Endothelial cell of umbilical vein (primary cell): ENCODE results near the gene GRIK1. TPM values are rescaled to one million over a fixed set of nuclear protein-coding genes. Genes with fewer than 3 reads are reported as not detected.
A peak's percentile ranks its signal among the peaks of the same experiment; 100 is the strongest.

Experiments used
- BruUV-seq: library from RNA; stranded (reverse); fragments of 400-500 nt; replicated peaks from 2 replicates; lab custom pipeline; 2021; lab: Mats Ljungman, UMichigan
- CTCF ChIA-PET: fragments of 300-600, 350-600 bp; sonication (Branson Sonifier 250); formaldehyde crosslinking; loops from one replicate; lab custom pipeline; 2021; ENCODE audit warnings: antibody characterized with exemption, inconsistent platforms; lab: Charles Lee
- POLR2A ChIA-PET: fragments of 300-600, 350-600 bp; sonication (Branson Sonifier 250); formaldehyde crosslinking; loops from one replicate; lab custom pipeline; 2021; ENCODE audit warnings: antibody characterized with exemption, inconsistent platforms; lab: Charles Lee
- DNase-seq: peaks from one replicate; pipeline ENCODE4 v3.0.0-alpha.2; 2011; ENCODE audit warnings: low read depth, low spot score
- FAIRE-seq: peaks from 2 replicates; lab custom pipeline; 2011; peaks lifted over from hg19 to GRCh38; lab: Jason Lieb, UNC
- H2AFZ ChIP-seq: 2 replicates; pipeline ENCODE4 v1.6.0; 2012; ENCODE audit warnings: low read depth, low read length, control low read depth, inconsistent platforms
- H3K27ac ChIP-seq: 2 replicates; pipeline ENCODE4 v1.5.1; 2011; ENCODE audit warnings: low read depth, mild to moderate bottlenecking, control low read depth, low read length, moderate library complexity; ENCODE audit not compliant: insufficient read depth
- H3K27me3 ChIP-seq, 2 experiments: 2 replicates each; pipeline versions ENCODE4 v1.6.0 to v1.6.1; 2011; ENCODE audit warnings: low read length in 2 of 2, mixed read lengths in 1 of 2; ENCODE audit not compliant: control insufficient read depth in 2 of 2, insufficient read depth in 2 of 2
- H3K36me3 ChIP-seq, 2 experiments: 2 replicates in 1 of 2; 3 replicates in 1 of 2; pipeline ENCODE4 v1.5.1; 2011; ENCODE audit warnings: low read length in 2 of 2, mild to moderate bottlenecking in 1 of 2, moderate library complexity in 1 of 2; ENCODE audit not compliant: control insufficient read depth in 2 of 2, insufficient read depth in 2 of 2; ENCODE audit errors: extremely low read depth in 1 of 2
- H3K4me1 ChIP-seq: 3 replicates; pipeline ENCODE4 v1.5.1; 2011; ENCODE audit warnings: mild to moderate bottlenecking, low read length; ENCODE audit not compliant: control insufficient read depth, insufficient read depth; ENCODE audit errors: extremely low read depth
- H3K4me2 ChIP-seq: 2 replicates; pipeline ENCODE4 v1.6.1; 2011; ENCODE audit warnings: low read length, control low read depth, mixed read lengths; ENCODE audit not compliant: insufficient read depth
- H3K4me3 ChIP-seq, 3 experiments: fragments of 200-600 bp in 1 of 3; sonication (generic), shearing (Covaris generic) in 1 of 3; replicated peaks in 1 of 3; 2 replicates each; pipeline ENCODE4 v1.5.1; 2011 to 2016; ENCODE audit warnings: control low read depth in 3 of 3, low read length in 3 of 3, mild to moderate bottlenecking in 2 of 3, inconsistent platforms in 1 of 3, low read depth in 1 of 3, moderate library complexity in 1 of 3; ENCODE audit not compliant: insufficient read depth in 1 of 3
- H3K79me2 ChIP-seq: 2 replicates; pipeline ENCODE4 v1.6.0; 2012; ENCODE audit warnings: low read length, inconsistent platforms; ENCODE audit not compliant: control insufficient read depth, insufficient read depth
- H3K9ac ChIP-seq: replicated peaks from 2 replicates; pipeline ENCODE3; 2011; ENCODE audit warnings: low read length, control low read depth; ENCODE audit not compliant: insufficient read depth; ENCODE audit errors: extremely low read depth
- H3K9me1 ChIP-seq: replicated peaks from 3 replicates; pipeline ENCODE4 v1.6.0; 2011; ENCODE audit warnings: mild to moderate bottlenecking, low read length; ENCODE audit not compliant: control insufficient read depth, insufficient read depth; ENCODE audit errors: extremely low read depth
- H3K9me3 ChIP-seq: replicated peaks from 2 replicates; pipeline ENCODE4 v1.5.1; 2012; ENCODE audit warnings: low read length, inconsistent platforms; ENCODE audit not compliant: control insufficient read depth, insufficient read depth
- H4K20me1 ChIP-seq: replicated peaks from 2 replicates; pipeline ENCODE3; 2011; ENCODE audit warnings: mild to moderate bottlenecking, low read length; ENCODE audit not compliant: control insufficient read depth, insufficient read depth; ENCODE audit errors: extremely low read depth
- CTCF ChIP-seq, 2 donors: IDR thresholded peaks; 1 replicate in 1 of 2; 2 replicates in 1 of 2; pipeline ENCODE4 v1.5.1; 2011; ENCODE audit warnings: low read length in 2 of 2, mild to moderate bottlenecking in 2 of 2, moderate library complexity in 2 of 2, control low read depth in 1 of 2, inconsistent platforms in 1 of 2, low read depth in 1 of 2; ENCODE audit not compliant: insufficient read depth in 1 of 2; ENCODE audit errors: extremely low read depth in 1 of 2
- EZH2 ChIP-seq: IDR thresholded peaks from 2 replicates; pipeline ENCODE4 v1.6.1; 2012; ENCODE audit warnings: borderline replicate concordance, low read depth, mild to moderate bottlenecking, moderate library complexity, low read length, inconsistent platforms; ENCODE audit not compliant: severe bottlenecking
- FOS ChIP-seq: IDR thresholded peaks from 2 replicates; pipeline ENCODE4 v1.6.1; 2011; ENCODE audit warnings: mild to moderate bottlenecking, low read length, moderate library complexity, borderline replicate concordance; ENCODE audit not compliant: insufficient read depth
- JUN ChIP-seq: IDR thresholded peaks from 2 replicates; pipeline ENCODE4 v1.6.1; 2011; ENCODE audit warnings: borderline replicate concordance, low read depth; ENCODE audit not compliant: insufficient read length, insufficient read depth
- MYC ChIP-seq: IDR thresholded peaks from one replicate; pipeline ENCODE4 v1.6.1; 2011; ENCODE audit warnings: mild to moderate bottlenecking, low read depth, low read length
- POLR2A ChIP-seq: IDR thresholded peaks from 2 replicates; pipeline ENCODE4 v1.6.1; 2012; ENCODE audit warnings: low read depth, mild to moderate bottlenecking, control low read depth, low read length
- POLR2AphosphoS5 ChIP-seq: IDR thresholded peaks from 2 replicates; pipeline ENCODE4 v1.6.1; 2012; ENCODE audit warnings: low read depth, mild to moderate bottlenecking, control low read depth, low read length, moderate library complexity; ENCODE audit not compliant: insufficient read depth
- dilution Hi-C: fragments of 300-500 bp; cut with MboI; formaldehyde crosslinking; loops from one replicate; pipeline ENCODE4 v1.15.0; 2019; ENCODE audit warnings: low sequenced_read_pairs; ENCODE audit not compliant: extremely low pct_ligation_motif_present
- intact Hi-C: fragments of 100-400 bp; cut with micrococcal nuclease; formaldehyde crosslinking; loops from one replicate; pipeline ENCODE4 v1.10.0; 2022
- polyA plus RNA-seq, 4 experiments: library from polyadenylated mRNA; depleted of rRNA in 3 of 4; stranded (reverse) in 3 of 4; unstranded in 1 of 4; fragments of >200 nt; gene quantifications; 2 replicates each; pipeline versions ENCODE4 v1.2.1 to v1.2.3, GENCODE V29; 2011 to 2012; ENCODE audit warnings: missing spikeins in 1 of 4
- total RNA-seq: library from RNA; stranded (reverse); gene quantifications from 2 replicates; pipeline ENCODE4 v1.2.3, GENCODE V29; 2021
- TF ChIP-seq, protein P1 (sequence below): IDR thresholded peaks from 2 replicates; pipeline ENCODE4 v1.6.1; 2011; ENCODE audit not compliant: insufficient read depth, insufficient read length

Gene GRIK1
- total and polyA plus RNA-seq, 2 donors (not counting 3 experiments of a cell fraction or from before 2014, with no cell fraction given) = not detected

DNA sequence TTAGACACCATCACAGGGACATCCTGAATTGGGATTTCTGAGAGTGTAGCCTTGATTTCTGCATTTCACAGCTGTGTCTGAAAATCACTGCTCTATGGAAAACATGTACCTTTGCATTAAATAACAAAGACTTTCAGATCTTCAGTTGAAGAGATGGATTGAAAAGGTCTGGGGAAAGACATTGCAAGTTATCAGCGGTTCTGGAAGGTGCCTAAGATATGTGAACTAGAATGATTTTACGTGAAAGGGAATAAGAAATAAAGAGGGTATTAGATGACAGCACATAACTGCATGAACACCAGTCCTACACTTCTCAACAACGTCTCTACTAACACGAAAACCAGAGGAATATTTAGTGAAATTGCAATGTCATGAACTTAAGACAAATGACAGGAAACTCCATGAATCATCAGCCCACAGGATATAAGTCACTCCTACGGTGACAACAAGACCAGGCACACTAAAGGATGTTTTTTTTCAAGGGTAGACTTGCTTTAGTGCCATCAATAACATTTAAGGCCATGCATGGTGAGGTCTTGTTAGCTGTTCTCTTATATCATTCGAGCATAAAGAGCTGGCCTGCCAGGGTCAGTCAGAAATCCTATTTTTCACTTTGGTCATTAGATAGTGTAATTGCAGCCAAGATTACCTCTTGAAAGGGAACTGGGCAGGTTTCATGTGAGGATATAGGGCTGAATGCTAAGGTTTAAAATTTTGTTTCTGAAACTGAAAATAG lies 283.1 kb downstream of the GRIK1 start:
- H3K27ac ChIP-seq = peak overlapping the region; percentile 91
- no peaks in the 10 kb centered on the region for H3K9me1 ChIP-seq
- H3K9ac ChIP-seq = peak overlapping the region; percentile 72
- H3K4me3 ChIP-seq = peak overlapping the region in 1 of 3 experiments; percentile 9
- H3K4me1 ChIP-seq = peaks cover 15% of the 10 kb centered on the region
- peak overlapping the region; percentile 79 for H2AFZ ChIP-seq
- dilution Hi-C loops (no loop called here), intact Hi-C loops (no loop called here)
- ChIA-PET POLR2A (no interaction called here), CTCF (interaction anchor here (0.6 kb wide), 1 partner anchor 11 kb away, joined by 3 read pairs; no protein-coding TSS in a partner anchor)
- H4K20me1 ChIP-seq = no peaks in the 10 kb centered on the region
- no peaks in the 10 kb centered on the region for H3K27me3 ChIP-seq
- H3K9me3 ChIP-seq = no peaks in the 10 kb centered on the region
- peak; percentile 91 for DNase-seq
- TF ChIP-seq JUN (peak; percentile 99), POLR2AphosphoS5 (peak; percentile 77), FOS (peak; percentile 94), POLR2A (no peak), EZH2 (no peak), MYC (no peak)
- H3K36me3 ChIP-seq = no peaks in the 10 kb centered on the region
- TSS peak; percentile 99 for BruUV-seq
- peak; percentile 87 for FAIRE-seq
- H3K4me2 ChIP-seq = peak overlapping the region; percentile 84
- H3K79me2 ChIP-seq = no peaks in the 10 kb centered on the region

DNA sequence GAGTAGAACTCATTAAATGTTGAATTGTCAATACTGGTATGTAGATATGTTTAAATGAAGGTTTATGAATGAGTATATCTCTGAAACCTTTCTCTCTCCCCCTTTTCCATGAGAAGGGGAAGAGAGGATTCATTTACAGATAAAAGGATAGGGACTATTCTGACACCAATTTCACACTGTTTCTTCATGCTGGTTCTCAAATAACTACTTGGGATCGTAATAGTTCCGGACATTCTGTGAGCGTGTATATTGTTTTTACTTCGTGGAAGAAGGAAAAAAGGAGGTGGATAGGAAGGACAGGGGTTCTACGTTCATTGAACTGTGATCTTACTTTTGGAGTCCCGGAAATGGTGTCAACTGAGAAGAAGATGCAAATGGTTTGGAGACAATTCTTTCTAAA lies 284.2 kb downstream of the GRIK1 start:
- ChIA-PET POLR2A (no interaction called here), CTCF (no interaction called here)
- Histone ChIP-seq H2AFZ (no peak overlapping the region), H3K9me1 (no peaks in the 10 kb centered on the region), H3K79me2 (no peaks in the 10 kb centered on the region), H3K27ac (no peak overlapping the region), H3K27me3 (no peaks in the 10 kb centered on the region), H3K4me3 (no peak overlapping the region), H3K9me3 (no peaks in the 10 kb centered on the region), H4K20me1 (no peaks in the 10 kb centered on the region), H3K4me2 (no peak overlapping the region), H3K4me1 (peaks cover 15% of the 10 kb centered on the region), H3K36me3 (no peaks in the 10 kb centered on the region), H3K9ac (no peak overlapping the region)
- TF ChIP-seq MYC (no peak), POLR2AphosphoS5 (no peak), CTCF (IDR thresholded peaks at IDR 0.05; ENCODE audit: extremely low read depth in 1 of 2, insufficient read depth in 1 of 2, low read depth in 1 of 2, low read length in 2 of 2) (no peak), JUN (no peak)
- TF ChIP-seq, protein P1, sequence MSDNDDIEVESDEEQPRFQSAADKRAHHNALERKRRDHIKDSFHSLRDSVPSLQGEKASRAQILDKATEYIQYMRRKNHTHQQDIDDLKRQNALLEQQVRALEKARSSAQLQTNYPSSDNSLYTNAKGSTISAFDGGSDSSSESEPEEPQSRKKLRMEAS = no peak
- intact Hi-C loops = no loop called here
- no peak for DNase-seq
- no TSS peak for BruUV-seq
- dilution Hi-C loops = no loop called here
- no peak for FAIRE-seq
